Astrocyte of the spinal cord (primary cell): ENCODE measurements around the gene TLX1.

Source experiments
- DNase-seq: peaks from one replicate; pipeline ENCODE4 v3.0.0; 2011; ENCODE audit warnings: low read depth, low spot score
- H3K4me3 ChIP-seq: 2 replicates; pipeline ENCODE4 v1.5.1; 2011; ENCODE audit warnings: low read depth, mild to moderate bottlenecking, low read length, moderate library complexity
- in situ Hi-C: cut with HindIII; loops from 2 replicates; pipeline ENCODE4 v1.10.0; 2017; ENCODE audit warnings: low sequenced_read_pairs
- TF ChIP-seq, protein P1 (sequence below): IDR thresholded peaks from 2 replicates; pipeline ENCODE4 v1.5.1; 2012; ENCODE audit warnings: low read depth, mild to moderate bottlenecking, low read length, inconsistent platforms

Gene TLX1

DNA sequence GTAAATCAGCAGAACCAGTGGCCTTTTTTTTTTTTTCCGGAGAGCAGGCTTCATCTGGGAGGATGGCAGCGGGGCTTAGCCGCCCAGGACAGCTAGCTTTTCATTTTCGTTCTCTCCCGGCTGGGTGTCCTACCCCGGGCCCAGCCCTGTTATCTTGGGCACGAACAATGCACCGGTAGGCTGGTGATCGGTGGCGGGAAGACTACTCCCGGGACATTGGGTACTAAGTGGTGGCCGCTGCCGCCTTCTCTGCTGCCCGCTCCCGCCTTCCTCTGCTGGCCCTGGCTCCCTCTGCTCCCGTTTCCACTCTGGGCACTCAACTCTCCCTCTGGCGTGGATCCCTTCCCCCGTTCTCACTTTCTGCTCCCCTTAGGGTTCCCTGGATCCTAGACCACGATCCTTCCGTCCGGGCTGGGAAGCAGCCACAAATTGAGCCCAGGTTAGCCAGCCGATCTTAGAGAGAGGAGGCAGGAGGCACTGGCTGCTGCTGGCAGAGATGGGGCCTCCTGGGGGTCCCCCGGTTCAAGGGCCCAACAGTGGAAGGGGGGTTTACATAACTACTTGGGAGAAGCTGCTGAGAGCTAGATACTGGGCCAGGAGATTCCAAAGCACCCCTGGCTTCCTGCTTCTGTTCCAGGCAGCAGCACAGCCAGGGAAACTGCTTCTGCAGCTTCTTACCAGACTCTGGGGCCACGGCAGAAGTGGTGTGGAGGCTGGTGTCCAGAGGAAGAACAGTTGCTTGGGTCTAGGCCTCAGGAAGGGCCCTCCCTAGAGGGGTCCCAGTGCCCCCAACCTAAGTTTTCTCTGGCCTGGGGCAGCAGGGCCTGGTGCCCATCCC lies 1.8 kb downstream of the TLX1 start:
- in situ Hi-C loops, result no loop called here
- no peak for DNase-seq
- TF ChIP-seq, protein P1, sequence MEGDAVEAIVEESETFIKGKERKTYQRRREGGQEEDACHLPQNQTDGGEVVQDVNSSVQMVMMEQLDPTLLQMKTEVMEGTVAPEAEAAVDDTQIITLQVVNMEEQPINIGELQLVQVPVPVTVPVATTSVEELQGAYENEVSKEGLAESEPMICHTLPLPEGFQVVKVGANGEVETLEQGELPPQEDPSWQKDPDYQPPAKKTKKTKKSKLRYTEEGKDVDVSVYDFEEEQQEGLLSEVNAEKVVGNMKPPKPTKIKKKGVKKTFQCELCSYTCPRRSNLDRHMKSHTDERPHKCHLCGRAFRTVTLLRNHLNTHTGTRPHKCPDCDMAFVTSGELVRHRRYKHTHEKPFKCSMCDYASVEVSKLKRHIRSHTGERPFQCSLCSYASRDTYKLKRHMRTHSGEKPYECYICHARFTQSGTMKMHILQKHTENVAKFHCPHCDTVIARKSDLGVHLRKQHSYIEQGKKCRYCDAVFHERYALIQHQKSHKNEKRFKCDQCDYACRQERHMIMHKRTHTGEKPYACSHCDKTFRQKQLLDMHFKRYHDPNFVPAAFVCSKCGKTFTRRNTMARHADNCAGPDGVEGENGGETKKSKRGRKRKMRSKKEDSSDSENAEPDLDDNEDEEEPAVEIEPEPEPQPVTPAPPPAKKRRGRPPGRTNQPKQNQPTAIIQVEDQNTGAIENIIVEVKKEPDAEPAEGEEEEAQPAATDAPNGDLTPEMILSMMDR, result no peak
- H3K4me3 ChIP-seq, result no peak overlapping the region

DNA sequence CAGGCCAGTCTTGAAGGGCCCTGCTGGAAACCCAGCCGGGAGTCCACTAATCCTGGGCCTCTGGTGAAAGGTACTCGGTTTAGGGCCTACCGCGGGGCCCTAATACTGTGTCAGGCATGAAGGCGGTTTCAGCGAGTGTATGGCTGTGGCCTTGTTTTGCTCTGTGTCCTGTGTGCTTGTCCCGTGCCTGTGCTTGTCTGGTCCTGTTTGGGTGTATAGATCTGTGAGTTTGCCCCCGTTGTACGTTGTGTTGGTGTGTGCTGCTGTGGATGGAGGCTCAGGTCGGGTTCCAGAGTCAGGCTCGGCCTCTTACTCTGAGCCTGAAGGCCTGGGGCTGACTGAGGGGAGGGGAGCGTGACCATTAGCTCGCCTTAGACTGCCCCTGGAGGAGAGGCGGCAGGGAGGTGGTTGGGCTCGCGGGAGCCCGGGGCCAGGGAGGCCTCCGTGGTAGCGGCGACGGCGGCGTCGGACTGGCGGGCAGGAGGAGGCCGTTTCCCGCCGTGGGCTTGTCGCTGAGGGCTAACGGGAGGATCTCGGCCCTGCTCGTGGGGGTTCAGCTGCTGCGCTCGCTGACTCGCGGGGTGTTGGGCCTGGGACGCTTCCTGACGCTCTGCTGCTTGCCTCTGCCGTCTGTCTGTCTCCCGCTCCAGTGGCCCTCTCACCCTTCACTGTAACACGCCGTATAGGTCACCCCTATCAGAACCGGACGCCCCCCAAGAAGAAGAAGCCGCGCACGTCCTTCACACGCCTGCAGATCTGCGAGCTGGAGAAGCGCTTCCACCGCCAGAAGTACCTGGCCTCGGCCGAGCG lies 2.6 kb downstream of the TLX1 start:
- in situ Hi-C loops, result no loop called here
- H3K4me3 ChIP-seq, result no peak overlapping the region
- TF ChIP-seq, protein P1, result no peak
- no peak for DNase-seq

DNA sequence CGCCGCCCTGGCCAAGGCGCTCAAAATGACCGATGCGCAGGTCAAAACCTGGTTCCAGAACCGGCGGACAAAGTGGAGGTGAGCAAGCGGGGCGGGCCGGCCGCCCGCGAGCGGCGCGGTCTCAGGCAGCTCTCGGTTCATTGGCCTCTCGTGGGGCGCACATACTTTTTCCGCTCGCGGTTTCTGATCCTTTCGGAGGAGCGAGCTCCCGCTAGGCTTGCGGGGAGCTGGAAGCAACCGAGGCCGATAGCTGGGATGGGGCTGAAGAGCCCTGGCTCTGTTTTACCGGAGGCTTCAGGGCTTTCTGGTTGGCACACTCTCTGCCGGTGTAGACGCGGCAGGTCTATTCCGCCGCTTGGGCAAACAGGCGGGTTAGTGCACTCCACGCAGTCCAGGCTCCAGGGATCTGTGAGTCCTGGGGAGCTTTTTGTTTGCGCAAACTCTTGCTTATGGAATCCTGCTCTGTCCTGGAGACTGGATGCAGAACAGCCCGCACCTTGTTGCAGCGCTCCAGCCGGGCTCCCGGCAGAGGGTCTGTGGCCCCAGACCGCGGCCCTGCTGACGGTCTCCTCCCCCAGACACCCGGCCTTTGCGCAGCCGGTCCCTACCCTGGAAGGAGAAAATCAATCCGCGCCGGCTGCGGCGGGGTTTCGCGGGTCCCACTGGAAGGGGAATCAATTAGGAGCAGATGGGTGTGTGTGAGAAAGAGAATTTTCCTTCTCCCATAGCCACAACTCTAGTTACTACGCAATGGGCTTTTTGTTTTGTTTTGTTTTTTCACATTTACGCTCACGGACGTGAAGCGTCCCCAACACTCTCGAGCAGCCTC lies 3.4 kb downstream of the TLX1 start:
- H3K4me3 ChIP-seq, result no peak overlapping the region
- in situ Hi-C loops, result no loop called here
- no peak for DNase-seq
- TF ChIP-seq, protein P1, result no peak

DNA sequence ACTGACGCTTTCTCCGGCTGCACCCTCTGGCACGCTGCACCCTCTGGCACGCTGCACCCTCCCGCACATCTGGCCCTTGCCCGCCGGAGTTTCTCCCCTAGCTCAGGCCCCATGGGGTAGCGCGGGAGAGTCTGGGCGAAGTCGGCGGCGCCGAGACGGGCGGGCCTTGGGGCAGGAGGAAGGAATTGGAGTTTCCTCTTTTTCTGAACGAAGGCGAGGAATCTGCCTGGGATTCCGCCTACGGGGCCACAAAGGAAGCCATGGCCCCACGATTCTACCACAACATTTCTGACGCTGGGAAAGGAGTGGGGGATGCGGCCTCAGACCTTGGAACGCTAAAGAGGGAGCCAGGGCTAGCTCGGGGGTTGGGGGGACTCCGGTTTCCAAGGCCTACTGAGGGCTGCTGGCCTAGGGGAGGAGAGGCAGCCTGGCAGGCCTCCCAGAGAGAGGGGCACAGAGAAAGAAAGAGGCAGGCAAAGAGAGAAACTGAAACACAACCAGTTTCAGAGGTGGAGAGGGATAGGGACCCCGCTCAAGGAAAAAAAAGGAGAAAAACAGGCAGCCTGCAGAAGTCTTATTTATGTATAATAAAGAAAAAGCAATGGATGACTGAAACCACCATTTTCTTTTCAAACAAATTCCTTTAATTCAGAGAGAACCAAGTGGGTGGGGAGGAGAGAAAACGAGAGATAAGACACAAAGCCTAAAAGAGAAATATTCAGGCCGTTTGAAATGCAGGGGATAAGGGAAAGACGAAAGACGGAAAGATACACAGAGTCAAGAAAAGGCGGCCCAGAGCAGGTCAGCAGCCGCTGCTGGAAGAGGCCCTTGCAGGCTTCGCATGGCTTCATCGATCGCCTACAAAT lies 4.3 kb downstream of the TLX1 start:
- no peak for DNase-seq
- no peak overlapping the region for H3K4me3 ChIP-seq
- in situ Hi-C loops, result no loop called here
- TF ChIP-seq, protein P1, result no peak

DNA sequence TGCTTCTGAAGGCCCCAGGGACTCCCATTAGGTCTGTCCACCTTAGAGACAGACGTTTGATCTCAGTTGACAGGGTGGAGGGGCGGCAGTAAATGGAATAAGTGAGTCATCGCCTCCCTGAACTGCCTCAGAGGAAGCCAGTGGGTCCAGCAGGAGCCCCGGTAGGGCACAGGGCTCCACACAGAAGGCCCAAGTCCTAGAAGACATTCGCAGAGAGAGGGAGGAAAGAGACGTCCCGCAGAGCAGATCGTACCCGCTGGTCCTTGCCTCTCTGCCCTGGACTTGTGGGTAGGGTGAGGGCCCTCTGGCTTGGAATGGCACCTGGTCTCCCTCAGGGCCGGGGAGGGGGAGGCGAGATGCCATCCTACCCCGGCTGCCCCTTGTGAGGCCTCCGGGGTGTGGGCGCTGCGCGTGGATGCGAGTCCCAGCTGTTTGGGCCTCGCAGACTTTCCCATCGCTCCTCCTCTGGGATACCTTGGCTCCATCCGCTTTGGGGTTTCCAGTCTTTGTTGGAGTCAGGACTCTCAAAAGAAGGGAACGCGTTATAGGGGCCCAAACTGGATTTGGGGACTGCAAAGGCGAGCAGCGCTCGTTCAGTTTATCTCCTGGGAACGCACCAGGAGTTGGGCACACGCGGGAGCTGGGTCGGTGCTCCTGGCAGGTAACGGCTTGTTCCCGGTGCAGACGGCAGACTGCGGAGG lies 5.1 kb downstream of the TLX1 start:
- in situ Hi-C loops, result no loop called here
- TF ChIP-seq, protein P1, result no peak

More for the DNA sequence above, 5.1 kb downstream of the TLX1 start:
- no peak overlapping the region for H3K4me3 ChIP-seq
- no peak for DNase-seq
